ENCODE results near the gene NOS1AP.

Gene NOS1AP

DNA sequence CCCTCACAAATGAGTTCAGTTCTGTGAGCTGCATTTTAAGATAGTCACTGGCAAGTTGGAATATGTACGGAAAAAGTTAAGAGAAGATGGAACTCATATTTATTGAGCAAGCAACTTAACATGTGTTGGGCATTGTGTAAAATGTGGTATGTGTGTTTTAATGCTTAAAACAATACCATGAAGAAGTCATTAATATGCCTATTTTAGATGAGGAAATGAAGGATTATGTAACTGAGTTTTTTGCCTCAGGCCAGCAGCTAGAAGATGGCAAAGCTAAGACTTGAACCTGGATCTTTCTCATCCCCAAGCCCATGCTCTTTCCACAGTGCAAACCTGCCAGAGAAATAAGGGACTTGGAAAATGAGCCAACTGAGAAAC lies 258.3 kb downstream of the NOS1AP start:
- no peaks in the 10 kb centered on the region for H3K36me3 ChIP-seq
- intact Hi-C loops (cut with DNase I; ENCODE audit: low total_unique reads) = no loop called here
- DNase-seq = no peak
- H3K27me3 ChIP-seq = no peaks in the 10 kb centered on the region
- no peak overlapping the region for H3K4me3 ChIP-seq
- H3K4me1 ChIP-seq = peaks cover 0 to 11% (median 0%) of the 10 kb centered on the region in 4 donors
- H3K27ac ChIP-seq = no peak overlapping the region
- TF ChIP-seq, protein P1, sequence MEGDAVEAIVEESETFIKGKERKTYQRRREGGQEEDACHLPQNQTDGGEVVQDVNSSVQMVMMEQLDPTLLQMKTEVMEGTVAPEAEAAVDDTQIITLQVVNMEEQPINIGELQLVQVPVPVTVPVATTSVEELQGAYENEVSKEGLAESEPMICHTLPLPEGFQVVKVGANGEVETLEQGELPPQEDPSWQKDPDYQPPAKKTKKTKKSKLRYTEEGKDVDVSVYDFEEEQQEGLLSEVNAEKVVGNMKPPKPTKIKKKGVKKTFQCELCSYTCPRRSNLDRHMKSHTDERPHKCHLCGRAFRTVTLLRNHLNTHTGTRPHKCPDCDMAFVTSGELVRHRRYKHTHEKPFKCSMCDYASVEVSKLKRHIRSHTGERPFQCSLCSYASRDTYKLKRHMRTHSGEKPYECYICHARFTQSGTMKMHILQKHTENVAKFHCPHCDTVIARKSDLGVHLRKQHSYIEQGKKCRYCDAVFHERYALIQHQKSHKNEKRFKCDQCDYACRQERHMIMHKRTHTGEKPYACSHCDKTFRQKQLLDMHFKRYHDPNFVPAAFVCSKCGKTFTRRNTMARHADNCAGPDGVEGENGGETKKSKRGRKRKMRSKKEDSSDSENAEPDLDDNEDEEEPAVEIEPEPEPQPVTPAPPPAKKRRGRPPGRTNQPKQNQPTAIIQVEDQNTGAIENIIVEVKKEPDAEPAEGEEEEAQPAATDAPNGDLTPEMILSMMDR (IDR thresholded peaks at IDR 0.05) = no peak
- no peaks in the 10 kb centered on the region for H3K9me3 ChIP-seq

DNA sequence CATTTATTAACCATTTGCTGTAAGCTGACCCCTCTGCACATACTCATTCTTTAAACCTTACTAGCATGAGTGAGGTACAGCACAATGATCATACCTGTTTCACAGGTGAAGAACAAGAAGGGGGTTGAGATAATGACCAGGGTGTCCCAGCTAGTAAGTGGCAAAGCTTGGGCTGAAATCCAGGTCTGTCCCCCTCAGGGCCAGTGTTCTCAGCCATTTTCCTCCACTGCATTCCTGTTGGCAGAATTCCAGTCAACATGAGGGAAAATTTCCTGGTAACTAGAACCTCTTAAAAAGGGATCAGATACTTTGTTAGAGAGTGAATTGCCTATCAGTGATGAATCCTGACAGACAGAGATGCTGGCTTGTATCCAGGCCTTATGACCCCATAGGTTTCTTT lies 259.0 kb downstream of the NOS1AP start:
- Histone ChIP-seq H3K27ac (no peak overlapping the region), H3K36me3 (no peaks in the 10 kb centered on the region), H3K4me3 (no peak overlapping the region), H3K27me3 (no peaks in the 10 kb centered on the region), H3K4me1 (peaks cover 0 to 11% (median 0%) of the 10 kb centered on the region in 4 donors), H3K9me3 (no peaks in the 10 kb centered on the region)
- TF ChIP-seq, protein P1 (IDR thresholded peaks at IDR 0.05) = no peak
- DNase-seq = no peak
- intact Hi-C loops (cut with DNase I; ENCODE audit: low total_unique reads) = no loop called here

DNA sequence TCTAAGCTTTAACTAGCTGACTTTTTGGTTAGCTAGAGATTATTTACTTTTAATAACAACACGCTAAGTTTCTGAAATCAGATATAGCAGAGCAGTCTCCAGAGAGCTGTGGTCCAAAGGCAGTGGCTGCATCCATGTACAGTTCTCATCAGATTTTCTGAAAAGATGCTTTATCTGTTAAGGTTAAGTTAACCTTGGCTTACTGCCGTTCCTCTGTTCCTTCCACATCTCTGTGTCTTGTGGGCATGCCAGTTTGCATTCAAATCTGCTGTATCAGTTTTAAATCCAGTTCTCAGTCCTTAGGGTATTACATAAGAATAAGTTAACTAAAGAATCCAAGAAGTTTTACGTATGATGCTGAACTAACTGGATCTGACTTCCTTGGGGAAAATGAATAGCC lies 260.3 kb downstream of the NOS1AP start:
- no peak for DNase-seq
- Histone ChIP-seq H3K27ac (no peak overlapping the region), H3K36me3 (no peaks in the 10 kb centered on the region), H3K27me3 (no peaks in the 10 kb centered on the region), H3K4me3 (no peak overlapping the region), H3K4me1 (peaks cover 0 to 11% (median 0%) of the 10 kb centered on the region in 4 donors), H3K9me3 (no peaks in the 10 kb centered on the region)
- TF ChIP-seq, protein P1 (IDR thresholded peaks at IDR 0.05) = no peak
- intact Hi-C loops (cut with DNase I; ENCODE audit: low total_unique reads) = no loop called here

DNA sequence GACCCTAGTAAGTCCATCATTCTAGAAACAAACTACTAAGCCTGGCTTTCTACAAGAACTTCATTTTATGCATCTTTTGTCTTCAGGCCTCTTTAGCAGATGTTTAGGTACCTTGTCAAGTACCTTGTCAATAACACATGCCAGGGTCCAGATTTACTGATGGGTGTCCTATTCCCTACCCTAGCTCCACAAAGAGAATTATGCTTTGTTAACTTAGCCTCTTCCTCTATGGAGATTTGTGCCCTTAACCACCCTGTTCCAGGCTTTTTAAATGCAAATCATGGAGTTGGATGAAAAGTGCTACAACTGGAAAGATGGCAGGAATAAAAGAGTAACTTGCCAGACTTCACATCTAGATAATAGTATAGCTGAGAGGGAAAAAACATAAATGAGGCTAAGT lies 264.5 kb downstream of the NOS1AP start:
- intact Hi-C loops (cut with DNase I; ENCODE audit: low total_unique reads) = no loop called here
- no peak for DNase-seq
- TF ChIP-seq, protein P1 (IDR thresholded peaks at IDR 0.05) = no peak
- Histone ChIP-seq H3K36me3 (no peaks in the 10 kb centered on the region), H3K27me3 (no peaks in the 10 kb centered on the region), H3K4me1 (peaks cover 0 to 11% (median 0%) of the 10 kb centered on the region in 4 donors), H3K27ac (no peak overlapping the region), H3K4me3 (no peak overlapping the region), H3K9me3 (no peaks in the 10 kb centered on the region)

DNA sequence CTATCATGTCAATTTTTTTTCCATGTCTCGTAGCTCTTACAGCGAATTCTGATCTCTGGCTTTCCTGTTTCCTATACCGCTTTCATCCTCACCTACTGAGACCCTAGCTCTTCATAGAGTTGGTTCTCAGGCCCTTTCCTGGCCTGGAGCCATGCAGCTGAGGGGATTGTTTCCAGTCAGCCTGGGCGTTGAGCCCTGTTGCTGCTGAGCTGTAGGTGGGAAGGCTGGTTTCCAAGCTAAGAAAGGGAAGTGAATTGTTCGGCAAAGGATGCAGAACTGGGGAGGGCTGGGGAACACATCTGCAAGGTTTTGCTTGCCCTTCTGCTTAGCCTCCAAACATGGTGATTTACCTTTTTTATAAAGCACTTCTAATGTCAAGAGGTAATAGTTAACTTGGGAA lies 265.6 kb downstream of the NOS1AP start:
- intact Hi-C loops (cut with DNase I; ENCODE audit: low total_unique reads) = no loop called here
- Histone ChIP-seq H3K36me3 (no peaks in the 10 kb centered on the region), H3K4me1 (peaks cover 0 to 4% (median 0%) of the 10 kb centered on the region in 4 donors), H3K4me3 (no peak overlapping the region), H3K9me3 (no peaks in the 10 kb centered on the region), H3K27ac (no peak overlapping the region), H3K27me3 (no peaks in the 10 kb centered on the region)
- DNase-seq = no peak
- TF ChIP-seq, protein P1 (IDR thresholded peaks at IDR 0.05) = no peak

DNA sequence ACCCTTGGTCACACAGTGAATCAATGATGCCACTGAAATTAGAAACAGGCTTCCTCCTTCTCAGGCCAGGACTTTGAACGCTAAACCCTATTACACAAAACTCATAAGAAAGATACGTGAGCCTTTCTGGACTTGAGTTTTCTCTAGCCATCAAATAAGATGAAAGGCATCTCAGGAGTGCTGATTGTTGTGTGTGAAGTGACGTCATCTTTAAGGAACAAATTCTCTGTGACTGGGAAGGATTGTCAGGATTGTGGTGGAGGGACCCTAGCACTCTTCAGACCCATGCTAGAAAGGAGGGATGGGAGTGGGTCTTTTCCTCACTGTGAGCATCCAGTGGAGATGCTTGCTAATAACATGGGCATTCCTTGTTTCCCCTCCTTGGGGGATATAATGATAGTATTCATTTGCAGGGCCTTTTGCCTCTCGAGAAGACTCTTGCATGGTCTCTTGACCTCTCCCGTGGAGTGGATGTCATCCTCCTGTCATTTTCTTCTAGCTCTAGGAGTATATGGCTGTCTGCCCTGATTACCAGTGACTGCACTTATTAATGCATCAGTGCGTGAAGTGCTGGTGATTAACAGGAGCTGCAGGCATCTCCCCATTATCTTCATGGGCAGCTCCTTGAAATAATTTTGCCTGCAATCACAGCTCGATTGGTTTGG lies 267.3 kb downstream of the NOS1AP start:
- H3K4me3 ChIP-seq = no peak overlapping the region
- DNase-seq = no peak
- TF ChIP-seq, protein P1 (IDR thresholded peaks at IDR 0.05) = no peak
- H3K27ac ChIP-seq = no peak overlapping the region
- intact Hi-C loops (cut with DNase I; ENCODE audit: low total_unique reads) = no loop called here
- no peaks in the 10 kb centered on the region for H3K36me3 ChIP-seq
- no peaks in the 10 kb centered on the region for H3K4me1 ChIP-seq
- no peaks in the 10 kb centered on the region for H3K9me3 ChIP-seq
- no peaks in the 10 kb centered on the region for H3K27me3 ChIP-seq

Data from tibial artery (tissue), 4 donors.